Esophagus (tissue), 2 donors: Measurements from ENCODE around the gene CRB2. TPM values are rescaled to one million over a fixed set of nuclear protein-coding genes. Genes with fewer than 3 reads are reported as not detected.

Experiments used
- H3K27ac ChIP-seq, 2 donors: one replicate each; pipeline ENCODE4 v1.5.1; 2013; ENCODE audit warnings: low read depth in 2 of 2, mild to moderate bottlenecking in 2 of 2, inconsistent platforms in 1 of 2, low read length in 1 of 2, moderate library complexity in 1 of 2
- H3K27me3 ChIP-seq, 2 donors: one replicate each; pipeline ENCODE4 v1.6.1; 2013; ENCODE audit warnings: low read length in 2 of 2, control low read depth in 1 of 2, mild to moderate bottlenecking in 1 of 2; ENCODE audit not compliant: insufficient read depth in 2 of 2, control insufficient read depth in 1 of 2
- H3K36me3 ChIP-seq, 2 donors: one replicate each; pipeline ENCODE4 v1.6.1; 2013; ENCODE audit warnings: low read length in 1 of 2; ENCODE audit not compliant: control insufficient read depth in 2 of 2, insufficient read depth in 2 of 2
- H3K4me1 ChIP-seq, 2 donors: one replicate each; pipeline ENCODE4 v1.6.1; 2013; ENCODE audit warnings: low read length in 1 of 2; ENCODE audit not compliant: control insufficient read depth in 2 of 2, insufficient read depth in 2 of 2
- H3K4me3 ChIP-seq, 2 donors: one replicate each; pipeline ENCODE4 v1.5.1; 2013; ENCODE audit warnings: low read length in 2 of 2, mild to moderate bottlenecking in 2 of 2, low read depth in 1 of 2, moderate library complexity in 1 of 2
- H3K9me3 ChIP-seq, 2 donors: one replicate each; pipeline ENCODE4 v1.6.1; 2013; ENCODE audit warnings: mild to moderate bottlenecking in 2 of 2, low read depth in 1 of 2, low read length in 1 of 2, moderate library complexity in 1 of 2; ENCODE audit not compliant: control insufficient read depth in 2 of 2, insufficient read depth in 1 of 2
- WGBS, 2 donors: extraction: QIAGEN DNeasy Blood & Tissue Kit; methylation state at CpG; one replicate each; pipeline ENCODE4 v1.1.7; 2013; 5-methylcytosine and 5-hydroxymethylcytosine counted together
- polyA plus RNA-seq, 2 donors: library from polyadenylated mRNA; stranded (reverse); fragments of 200-250 nt; gene quantifications; one replicate each; pipeline ENCODE4 v1.2.3, GENCODE V29; 2013
- donor health status: healthy with polysubstance abuse.
- donor health status: Bipolar disorder and iron deficiency.

CRB2 gene
- polyA plus RNA-seq, 2 donors = 0.01 to 0.02 TPM

DNA sequence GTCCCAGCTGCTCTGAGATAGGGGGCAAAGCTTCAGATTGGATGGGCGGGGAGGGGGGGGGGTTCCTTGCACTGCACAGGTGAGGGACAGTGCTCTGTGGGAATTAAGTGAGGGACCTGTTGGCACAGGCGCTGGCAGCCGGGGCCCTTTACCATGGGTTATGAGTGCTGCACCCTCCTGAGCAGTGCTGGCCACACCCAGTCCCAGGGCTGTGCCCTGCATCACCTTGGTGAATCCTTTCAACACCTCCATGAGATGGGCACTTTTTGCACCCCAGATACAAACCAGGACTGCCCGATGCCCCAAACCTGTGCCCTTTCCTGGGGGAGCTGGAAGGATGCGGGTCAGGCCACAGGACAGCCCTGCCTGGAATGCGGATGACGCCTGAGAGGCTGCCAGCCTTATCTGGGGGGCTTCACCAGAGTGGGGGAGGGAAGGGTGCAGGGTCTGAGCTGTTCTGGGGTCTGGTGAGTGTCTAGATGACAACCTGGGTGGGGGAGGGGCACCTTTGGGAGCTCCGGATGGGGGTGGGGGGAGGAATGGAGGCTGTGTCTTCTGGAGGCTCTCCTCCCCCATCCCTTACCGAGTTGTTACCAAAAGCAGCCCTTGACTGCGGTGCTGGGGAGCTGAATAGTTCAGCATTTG lies 5.2 kb downstream of the CRB2 start:
- H3K36me3 ChIP-seq = no peaks in the 10 kb centered on the region
- no peaks in the 10 kb centered on the region for H3K27me3 ChIP-seq
- no peaks in the 10 kb centered on the region for H3K9me3 ChIP-seq
- peaks cover 0 to 4% of the 10 kb centered on the region in 2 donors for H3K4me1 ChIP-seq
- no peak overlapping the region for H3K4me3 ChIP-seq
- H3K27ac ChIP-seq = no peak overlapping the region
- WGBS, 2 donors = 64 to 76% methylated on average over 9 to 10 of the region's 10 CpGs

GRCh38 chr9:123361731-123362510 lies 5.9 kb downstream of the CRB2 start:
- H3K4me1 ChIP-seq = peaks cover 0 to 4% of the 10 kb centered on the region in 2 donors
- H3K9me3 ChIP-seq = no peaks in the 10 kb centered on the region
- H3K27me3 ChIP-seq = no peaks in the 10 kb centered on the region
- H3K27ac ChIP-seq = no peak overlapping the region
- 68 to 74% methylated on average over 11 of the region's 11 CpGs for WGBS, 2 donors
- H3K36me3 ChIP-seq = no peaks in the 10 kb centered on the region
- H3K4me3 ChIP-seq = no peak overlapping the region

GRCh38 chr9:123362856-123363255 lies 6.9 kb downstream of the CRB2 start:
- Histone ChIP-seq H3K4me1 (peaks cover 0 to 4% of the 10 kb centered on the region in 2 donors), H3K36me3 (no peaks in the 10 kb centered on the region), H3K27me3 (no peaks in the 10 kb centered on the region), H3K27ac (no peak overlapping the region), H3K4me3 (no peak overlapping the region), H3K9me3 (no peaks in the 10 kb centered on the region)
- 92 to 94% methylated on average over 23 of the region's 23 CpGs for whole genome bisulfite sequencing, 2 donors

- Histone ChIP-seq H3K4me3 (no peak overlapping the region), H3K27me3 (no peaks in the 10 kb centered on the region), H3K27ac (no peak overlapping the region), H3K4me1 (peaks cover 0 to 4% of the 10 kb centered on the region in 2 donors), H3K9me3 (no peaks in the 10 kb centered on the region), H3K36me3 (no peaks in the 10 kb centered on the region)
- WGBS, 2 donors = 57 to 67% methylated on average over 11 of the region's 11 CpGs
These were observed 8.3 kb downstream of the CRB2 start for GRCh38 chr9:123364241-123364824.

DNA sequence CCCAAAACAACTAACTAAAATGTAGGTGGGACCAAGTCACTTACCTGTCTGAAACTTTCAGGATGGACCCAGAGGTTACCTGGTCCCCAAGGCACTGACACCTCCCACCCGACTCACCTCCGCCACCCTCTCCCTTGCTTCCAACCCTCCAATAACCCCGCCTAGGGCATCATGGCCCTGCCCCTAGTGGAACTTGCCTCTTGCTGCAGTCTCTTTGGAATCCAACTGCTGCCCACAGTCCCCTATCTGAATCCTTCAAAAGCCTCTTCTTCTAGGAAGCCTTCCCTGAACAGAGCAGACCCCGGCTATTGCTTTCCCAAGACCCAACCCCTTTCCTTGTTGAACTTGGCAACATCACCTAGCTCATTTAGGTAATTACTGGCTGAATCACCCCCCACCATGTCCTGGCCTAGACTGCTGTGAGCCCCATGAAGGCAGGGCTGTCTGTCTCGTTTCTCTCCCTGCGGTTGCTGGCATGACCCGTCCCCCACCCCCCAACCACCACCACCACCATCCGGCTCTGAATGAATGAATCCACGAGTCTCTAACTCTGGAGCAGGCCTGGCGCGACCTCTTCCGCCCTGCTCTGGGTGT lies 9.4 kb downstream of the CRB2 start:
- 77 to 88% methylated on average over 12 of the region's 12 CpGs for WGBS, 2 donors
- peaks cover 0 to under 1% of the 10 kb centered on the region in 2 donors for H3K4me1 ChIP-seq
- no peaks in the 10 kb centered on the region for H3K27me3 ChIP-seq
- no peaks in the 10 kb centered on the region for H3K9me3 ChIP-seq
- H3K27ac ChIP-seq = no peak overlapping the region
- no peak overlapping the region for H3K4me3 ChIP-seq
- H3K36me3 ChIP-seq = no peaks in the 10 kb centered on the region

DNA sequence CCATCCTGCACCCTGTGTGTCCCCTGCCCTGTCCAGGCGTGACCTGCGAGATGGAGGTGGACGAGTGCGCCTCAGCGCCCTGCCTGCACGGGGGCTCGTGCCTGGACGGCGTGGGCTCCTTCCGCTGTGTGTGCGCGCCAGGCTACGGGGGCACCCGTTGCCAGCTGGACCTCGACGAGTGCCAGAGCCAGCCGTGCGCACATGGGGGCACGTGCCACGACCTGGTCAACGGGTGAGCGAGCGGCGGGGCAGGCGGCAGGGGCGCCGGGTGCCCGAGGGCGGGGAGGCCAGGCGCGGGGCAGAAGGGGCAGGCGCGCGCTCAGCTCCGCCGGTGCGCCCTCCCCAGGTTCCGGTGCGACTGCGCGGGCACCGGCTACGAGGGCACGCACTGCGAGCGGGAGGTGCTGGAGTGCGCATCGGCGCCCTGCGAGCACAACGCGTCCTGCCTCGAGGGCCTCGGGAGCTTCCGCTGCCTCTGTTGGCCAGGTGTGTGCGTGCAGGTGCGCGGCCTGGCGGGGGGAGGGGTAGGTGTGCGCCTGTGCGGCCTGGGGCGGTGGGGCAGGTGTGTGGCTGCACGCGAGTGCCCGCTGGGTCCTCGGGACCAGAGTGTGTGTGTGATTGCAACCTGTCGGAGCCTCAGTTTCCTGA lies 10.0 kb downstream of the CRB2 start:
- Histone ChIP-seq H3K4me1 (no peaks in the 10 kb centered on the region), H3K27ac (no peak overlapping the region), H3K9me3 (no peaks in the 10 kb centered on the region), H3K36me3 (no peaks in the 10 kb centered on the region), H3K4me3 (no peak overlapping the region), H3K27me3 (no peaks in the 10 kb centered on the region)
- whole genome bisulfite sequencing, 2 donors = 56 to 75% methylated on average over 50 to 67 of the region's 67 CpGs

DNA sequence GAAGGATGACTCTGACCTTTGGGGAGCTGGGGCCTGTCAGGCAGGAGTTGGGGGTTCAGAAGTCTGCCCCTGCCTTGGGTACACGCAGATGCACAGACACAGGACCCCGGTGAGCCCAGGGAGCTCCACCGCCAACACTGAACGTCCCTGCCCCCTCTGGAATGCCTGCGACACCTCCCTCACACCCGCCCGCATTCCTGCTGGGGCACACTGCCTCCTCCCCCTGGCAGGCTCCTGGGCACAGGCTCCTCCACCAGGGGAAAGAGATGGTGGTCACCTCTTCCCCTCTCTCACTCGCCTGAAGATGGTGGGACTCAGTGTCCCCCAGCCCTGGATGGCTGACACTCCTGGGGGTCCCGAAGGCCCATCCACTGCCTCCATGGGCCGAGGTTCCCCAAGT lies 12.0 kb downstream of the CRB2 start:
- Histone ChIP-seq H3K27me3 (no peaks in the 10 kb centered on the region), H3K27ac (no peak overlapping the region)
- WGBS, 2 donors = 64 to 71% methylated on average over 9 to 10 of the region's 10 CpGs

DNA sequence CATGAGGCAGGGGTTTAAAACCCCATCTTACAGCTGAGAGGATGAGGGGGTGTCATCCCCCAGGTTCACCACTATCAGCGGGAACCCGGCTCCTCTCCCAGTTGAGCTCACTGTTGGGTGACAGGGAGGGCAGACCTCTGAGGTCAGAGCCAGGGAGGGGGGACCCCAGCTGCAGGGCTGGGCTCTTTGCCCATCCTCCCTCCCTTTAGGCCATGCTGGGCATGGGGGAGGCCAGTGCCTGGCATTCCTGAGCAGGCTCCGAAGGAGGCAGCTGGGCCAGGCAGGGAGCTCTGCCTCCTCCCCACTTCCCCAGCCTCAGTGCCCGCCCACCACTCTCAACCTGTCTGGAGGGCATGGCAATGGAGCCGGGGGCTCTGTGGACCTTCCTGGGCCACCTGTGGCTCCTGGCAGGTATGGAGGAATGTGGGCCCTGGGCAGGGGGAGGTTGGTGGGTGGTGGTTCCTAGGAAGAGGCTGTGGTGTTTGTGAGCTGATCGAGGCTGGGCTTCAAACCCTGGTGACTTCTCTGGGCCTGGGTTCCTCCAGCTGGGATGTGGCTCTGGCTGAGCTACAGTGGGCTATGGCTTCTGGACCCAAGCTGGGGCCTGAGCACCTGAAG lies 12.6 kb downstream of the CRB2 start:
- H3K36me3 ChIP-seq = no peaks in the 10 kb centered on the region

More for the DNA sequence above, 12.0 kb downstream of the CRB2 start:
- Histone ChIP-seq H3K4me1 (peaks cover 1 to 2% of the 10 kb centered on the region in 2 donors), H3K4me3 (no peak overlapping the region), H3K9me3 (peaks cover 0 to 2% of the 10 kb centered on the region in 2 donors), H3K36me3 (no peaks in the 10 kb centered on the region)

GRCh38 chr9:123369296-123369695 lies 13.3 kb downstream of the CRB2 start:
- no peaks in the 10 kb centered on the region for H3K27me3 ChIP-seq
- H3K4me1 ChIP-seq = peaks cover 9 to 10% of the 10 kb centered on the region in 2 donors
- peaks cover 0 to 2% of the 10 kb centered on the region in 2 donors for H3K9me3 ChIP-seq
- 84 to 88% methylated on average over 3 of the region's 3 CpGs for WGBS, 2 donors
- H3K36me3 ChIP-seq = no peaks in the 10 kb centered on the region
- no peak overlapping the region for H3K4me3 ChIP-seq
- no peak overlapping the region for H3K27ac ChIP-seq

More for the DNA sequence above, 12.6 kb downstream of the CRB2 start:
- Histone ChIP-seq H3K9me3 (peaks cover 0 to 2% of the 10 kb centered on the region in 2 donors), H3K27me3 (no peaks in the 10 kb centered on the region), H3K4me1 (peaks cover 8% of the 10 kb centered on the region in 2 donors), H3K4me3 (no peak overlapping the region), H3K27ac (no peak overlapping the region)
- whole genome bisulfite sequencing, 2 donors = 82% methylated on average over 6 of the region's 6 CpGs
